D721Med (cell line): Measurements from ENCODE around the gene ABCG2.

Experiments used
- DNase-seq: peaks from one replicate; pipeline ENCODE4 v3.0.0; 2011; ENCODE audit warnings: low spot score; ENCODE audit not compliant: insufficient read length
- FAIRE-seq: peaks from 2 replicates; lab custom pipeline; 2011; peaks lifted over from hg19 to GRCh38; lab: Jason Lieb, UNC
- CTCF ChIP-seq: IDR thresholded peaks from 2 replicates; pipeline ENCODE4 v1.5.1; 2012; ENCODE audit warnings: mild to moderate bottlenecking, control low read depth; ENCODE audit not compliant: insufficient read depth; ENCODE audit errors: missing control alignments

The ABCG2 gene

GRCh38 chr4:88158489-88159228, at the start of gene ABCG2:
TSS of gene ABCG2 (minus strand) at chr4:88158639. CDS start at chr4:88139995, 18,644 bp downstream.
- no peak for TF ChIP-seq CTCF
- DNase-seq (no peak), FAIRE-seq (no peak)

GRCh38 chr4:88208156-88208555, 49.7 kb upstream of the ABCG2 start:
- no peak for DNase-seq
- FAIRE-seq = no peak
- no peak for TF ChIP-seq CTCF

GRCh38 chr4:88207171-88207570, 48.7 kb upstream of the ABCG2 start:
- DNase-seq = no peak
- no peak for TF ChIP-seq CTCF
- no peak for FAIRE-seq

- FAIRE-seq (no peak), DNase-seq (no peak)
- TF ChIP-seq CTCF = no peak
These were observed 46.4 kb upstream of the ABCG2 start for GRCh38 chr4:88204882-88205281.

- no peak for TF ChIP-seq CTCF
- DNase-seq (no peak), FAIRE-seq (no peak)
These were observed 44.0 kb upstream of the ABCG2 start for GRCh38 chr4:88202443-88202842.

GRCh38 chr4:88200186-88200585, 41.7 kb upstream of the ABCG2 start:
- no peak for FAIRE-seq
- TF ChIP-seq CTCF = no peak
- no peak for DNase-seq

GRCh38 chr4:88196523-88197185, 38.2 kb upstream of the ABCG2 start:
- no peak for TF ChIP-seq CTCF
- DNase-seq (no peak), FAIRE-seq (no peak)
